NAMALWA (cell line): Measurements from ENCODE around the gene OR7C2.

ENCODE experiments used
- DNase-seq: peaks from one replicate; pipeline ENCODE4 v3.0.0-alpha.2; 2015; ENCODE audit warnings: low spot score

The OR7C2 gene

GRCh38 chr19:14979476-14980255 is 38.4 kb downstream of the OR7C2 start, which contains the start of gene SLC1A6:
Gene SLC1A6 (minus strand): TSS chr19:14979864. CDS start chr19:14972910, 6,954 bp downstream.
- no peak for DNase-seq

- DNase-seq: no peak
These were observed 43.8 kb downstream of the OR7C2 start for GRCh38 chr19:14985133-14985532.
